Stimulated activated memory B cell treated with anti-CD40 and anti-IgM and Interleukin-4, amounts not matched to agents 10 μg/mL and 1 μg/mL and 100 μg/mL, for 72 hours (primary cell): ENCODE measurements around the gene THSD4.

Experiments used
- ATAC-seq: fragments of 150-1000 bp; cut with Tn5 transposase; 2 replicates; pipeline ENCODE4 v1.10.0; 2021
- H3K27ac Mint-ChIP-seq: one replicate; pipeline ENCODE4 v1.8.0; 2022; ENCODE audit warnings: mild to moderate bottlenecking, mixed read lengths
- H3K27me3 Mint-ChIP-seq: one replicate; pipeline ENCODE4 v1.8.0; 2022; ENCODE audit warnings: mixed read lengths
- H3K36me3 Mint-ChIP-seq: one replicate; pipeline ENCODE4 v1.8.0; 2022; ENCODE audit warnings: mixed read lengths
- H3K4me1 Mint-ChIP-seq: one replicate; pipeline ENCODE4 v1.8.0; 2022; ENCODE audit warnings: mixed read lengths
- H3K4me3 Mint-ChIP-seq: one replicate; pipeline ENCODE4 v1.8.0; 2022; ENCODE audit warnings: mild to moderate bottlenecking, moderate library complexity, mixed read lengths
- H3K9me3 Mint-ChIP-seq: one replicate; pipeline ENCODE4 v1.8.0; 2022; ENCODE audit warnings: mixed read lengths

The THSD4 gene

DNA sequence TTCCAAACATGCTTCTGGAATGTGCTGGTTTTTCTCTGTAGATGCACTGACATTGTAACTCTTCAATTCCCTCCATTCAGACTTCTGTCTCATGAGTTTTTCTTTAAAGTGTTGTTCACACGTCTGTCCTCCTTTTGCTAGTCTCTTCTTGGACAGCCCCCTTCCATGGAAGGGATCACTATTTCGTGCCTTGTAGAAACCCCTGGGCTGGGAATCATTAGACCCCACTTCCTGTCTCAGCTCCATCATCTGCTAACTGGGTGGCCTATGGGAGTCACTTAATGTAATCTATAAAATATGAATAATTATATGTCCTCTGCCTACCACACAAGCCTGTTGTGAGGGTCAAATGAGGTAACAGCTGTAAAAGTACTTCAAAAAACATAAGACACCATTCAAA lies 110.6 kb downstream of the THSD4 start:
- Mint-ChIP-seq H3K4me1 (no peaks in the 10 kb centered on the region), H3K9me3 (peaks cover 6% of the 10 kb centered on the region), H3K27ac (no peak overlapping the region), H3K4me3 (no peak overlapping the region), H3K36me3 (no peaks in the 10 kb centered on the region), H3K27me3 (no peaks in the 10 kb centered on the region)
- ATAC-seq: no peak

DNA sequence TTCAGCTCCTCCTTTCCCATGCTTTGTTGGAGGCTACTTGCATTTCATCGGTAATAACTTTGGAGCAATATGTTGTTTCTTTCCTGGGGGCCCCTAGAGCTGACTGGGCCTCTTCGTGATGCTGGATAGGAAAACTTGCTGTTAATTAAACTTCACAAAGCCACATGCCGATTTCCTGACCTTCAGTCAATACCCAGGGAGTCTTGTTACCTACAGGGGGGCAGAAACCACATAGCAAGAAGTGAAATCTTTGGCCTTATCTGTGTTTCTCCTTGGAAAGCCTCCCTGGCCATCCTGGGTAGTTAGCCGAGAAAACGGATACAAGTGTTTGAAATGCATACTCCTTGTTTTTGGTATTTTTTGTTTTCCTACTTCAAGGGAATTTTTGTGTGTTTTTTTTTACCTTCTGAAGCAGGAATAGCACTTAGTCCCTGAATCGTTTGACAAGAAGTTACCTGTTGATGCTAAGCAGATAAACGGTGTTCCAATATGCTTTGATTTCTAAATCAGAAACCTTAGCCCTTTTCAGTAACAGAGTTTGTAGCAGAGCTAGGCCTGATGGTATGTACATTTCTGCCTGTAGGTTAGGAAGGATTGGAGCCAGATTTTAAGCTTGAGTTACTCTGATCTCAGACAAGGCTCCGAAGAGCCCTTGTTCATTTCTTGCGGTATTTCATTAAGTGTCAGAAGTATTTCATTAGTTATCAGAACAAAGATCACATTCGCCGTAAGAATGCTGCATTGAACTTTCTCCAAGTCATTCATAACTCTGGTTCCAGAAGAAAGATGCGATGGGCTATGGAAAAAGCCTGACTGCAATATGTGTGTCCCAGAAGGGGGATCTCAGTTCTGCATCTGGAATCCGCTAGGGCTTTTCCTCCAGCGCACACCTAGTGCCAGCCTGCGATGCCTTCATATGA lies 111.5 kb downstream of the THSD4 start:
- no peaks in the 10 kb centered on the region for H3K27me3 Mint-ChIP-seq
- no peak overlapping the region for H3K4me3 Mint-ChIP-seq
- H3K27ac Mint-ChIP-seq: no peak overlapping the region
- H3K9me3 Mint-ChIP-seq: peaks cover 3% of the 10 kb centered on the region
- no peak for ATAC-seq
- no peaks in the 10 kb centered on the region for H3K4me1 Mint-ChIP-seq
- H3K36me3 Mint-ChIP-seq: no peaks in the 10 kb centered on the region

DNA sequence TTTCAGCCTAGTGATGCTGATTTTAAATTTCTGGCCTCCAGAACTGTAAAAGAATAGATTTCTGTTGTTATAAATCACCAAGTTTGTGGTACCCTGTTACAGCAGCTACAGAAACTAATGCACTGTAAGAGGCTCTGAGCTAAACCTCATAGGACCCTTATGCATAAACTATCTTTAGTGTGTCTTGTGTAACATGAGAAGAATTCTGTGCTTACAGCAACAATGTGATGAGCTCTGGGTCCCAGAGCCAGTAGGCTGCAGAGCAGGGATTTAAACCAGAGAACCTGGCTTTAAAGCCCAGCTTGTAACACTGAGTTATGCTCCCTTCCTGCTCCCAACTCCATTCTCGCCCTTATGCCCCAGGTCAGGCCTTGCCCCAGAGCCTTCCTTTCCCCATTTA lies 113.1 kb downstream of the THSD4 start:
- Mint-ChIP-seq H3K27ac (no peak overlapping the region), H3K4me3 (no peak overlapping the region), H3K9me3 (peaks cover 3% of the 10 kb centered on the region), H3K27me3 (no peaks in the 10 kb centered on the region), H3K4me1 (no peaks in the 10 kb centered on the region), H3K36me3 (no peaks in the 10 kb centered on the region)
- no peak for ATAC-seq

- H3K27me3 Mint-ChIP-seq: no peaks in the 10 kb centered on the region
- H3K27ac Mint-ChIP-seq: no peak overlapping the region
- no peak for ATAC-seq
- H3K4me3 Mint-ChIP-seq: no peak overlapping the region
- no peaks in the 10 kb centered on the region for H3K4me1 Mint-ChIP-seq
- no peaks in the 10 kb centered on the region for H3K9me3 Mint-ChIP-seq
- no peaks in the 10 kb centered on the region for H3K36me3 Mint-ChIP-seq
Observed at GRCh38 chr15:71230303-71230702, 115.0 kb downstream of the THSD4 start.

DNA sequence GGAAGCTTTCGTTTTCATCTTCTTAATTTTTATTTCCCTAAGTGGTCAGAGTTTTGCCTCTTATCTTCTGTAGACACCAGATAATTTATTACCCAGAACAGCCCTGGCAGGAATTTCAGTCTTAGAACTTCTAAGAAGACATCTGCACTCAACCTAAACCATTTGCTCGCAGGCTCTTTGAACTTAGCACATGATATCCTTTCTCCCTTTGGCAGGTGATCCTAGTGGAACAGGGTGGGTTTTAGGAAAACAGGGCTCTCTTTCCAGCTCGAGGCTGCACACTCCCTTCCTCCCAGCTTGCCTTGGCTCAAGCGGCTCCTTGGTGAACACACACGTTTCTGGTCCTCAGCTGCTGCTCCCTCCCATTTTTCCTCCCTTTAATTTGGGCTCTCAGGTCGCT lies 116.5 kb downstream of the THSD4 start:
- peaks cover 13% of the 10 kb centered on the region for H3K27me3 Mint-ChIP-seq
- H3K4me3 Mint-ChIP-seq: no peak overlapping the region
- H3K36me3 Mint-ChIP-seq: no peaks in the 10 kb centered on the region
- no peaks in the 10 kb centered on the region for H3K9me3 Mint-ChIP-seq
- no peaks in the 10 kb centered on the region for H3K4me1 Mint-ChIP-seq
- H3K27ac Mint-ChIP-seq: no peak overlapping the region
- no peak for ATAC-seq

DNA sequence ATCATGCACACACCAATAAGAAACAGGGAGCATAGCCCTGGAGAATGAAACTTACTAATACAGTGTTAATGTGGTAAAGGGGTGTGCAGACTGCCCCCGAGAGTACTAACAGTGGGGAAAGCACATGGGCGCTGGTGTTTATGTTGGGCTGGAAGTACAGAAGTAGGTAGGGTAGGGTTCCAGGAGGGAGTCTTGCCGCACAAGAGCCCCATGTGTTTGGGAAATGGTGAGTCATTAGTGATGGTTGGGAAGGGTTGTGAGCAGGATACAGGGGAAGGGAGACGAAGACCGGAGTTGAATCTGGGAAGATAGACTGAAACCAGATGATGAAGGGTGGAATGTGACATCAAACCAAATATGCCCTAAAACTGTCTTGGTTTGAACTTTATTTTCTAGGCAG lies 117.1 kb downstream of the THSD4 start:
- no peaks in the 10 kb centered on the region for H3K4me1 Mint-ChIP-seq
- no peaks in the 10 kb centered on the region for H3K36me3 Mint-ChIP-seq
- H3K27me3 Mint-ChIP-seq: peaks cover 19% of the 10 kb centered on the region
- no peak for ATAC-seq
- no peak overlapping the region for H3K27ac Mint-ChIP-seq
- H3K4me3 Mint-ChIP-seq: no peak overlapping the region
- no peaks in the 10 kb centered on the region for H3K9me3 Mint-ChIP-seq

- Mint-ChIP-seq H3K36me3 (no peaks in the 10 kb centered on the region), H3K4me1 (no peaks in the 10 kb centered on the region)
- ATAC-seq: no peak
Observed at GRCh38 chr15:71237456-71238188, 122.4 kb downstream of the THSD4 start.

DNA sequence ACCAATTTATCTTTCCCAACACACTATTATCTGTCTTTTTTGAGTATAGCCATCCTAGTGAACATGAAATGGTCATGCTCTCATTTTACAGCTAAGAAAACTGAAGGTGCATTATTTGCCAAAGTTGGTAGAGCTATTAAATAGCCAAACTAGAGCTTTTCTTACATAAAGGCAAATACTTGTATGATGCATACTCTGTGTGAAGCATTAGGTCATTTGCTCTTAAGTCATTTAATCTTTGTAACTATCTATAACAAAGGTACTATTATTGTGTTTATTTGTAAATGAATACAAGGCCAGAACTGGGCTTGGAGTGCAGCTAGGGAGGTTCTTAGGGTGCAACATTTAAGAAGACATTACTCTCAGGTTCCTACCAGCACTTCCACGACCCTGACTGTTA lies 123.7 kb downstream of the THSD4 start:
- Mint-ChIP-seq H3K27ac (no peak overlapping the region), H3K9me3 (no peaks in the 10 kb centered on the region), H3K4me3 (no peak overlapping the region), H3K4me1 (no peaks in the 10 kb centered on the region), H3K27me3 (peaks cover 25% of the 10 kb centered on the region), H3K36me3 (no peaks in the 10 kb centered on the region)
- ATAC-seq: no peak

More at GRCh38 chr15:71237456-71238188, 122.4 kb downstream of the THSD4 start:
- Mint-ChIP-seq H3K9me3 (no peaks in the 10 kb centered on the region), H3K27ac (no peak overlapping the region), H3K27me3 (peaks cover 25% of the 10 kb centered on the region), H3K4me3 (no peak overlapping the region)

DNA sequence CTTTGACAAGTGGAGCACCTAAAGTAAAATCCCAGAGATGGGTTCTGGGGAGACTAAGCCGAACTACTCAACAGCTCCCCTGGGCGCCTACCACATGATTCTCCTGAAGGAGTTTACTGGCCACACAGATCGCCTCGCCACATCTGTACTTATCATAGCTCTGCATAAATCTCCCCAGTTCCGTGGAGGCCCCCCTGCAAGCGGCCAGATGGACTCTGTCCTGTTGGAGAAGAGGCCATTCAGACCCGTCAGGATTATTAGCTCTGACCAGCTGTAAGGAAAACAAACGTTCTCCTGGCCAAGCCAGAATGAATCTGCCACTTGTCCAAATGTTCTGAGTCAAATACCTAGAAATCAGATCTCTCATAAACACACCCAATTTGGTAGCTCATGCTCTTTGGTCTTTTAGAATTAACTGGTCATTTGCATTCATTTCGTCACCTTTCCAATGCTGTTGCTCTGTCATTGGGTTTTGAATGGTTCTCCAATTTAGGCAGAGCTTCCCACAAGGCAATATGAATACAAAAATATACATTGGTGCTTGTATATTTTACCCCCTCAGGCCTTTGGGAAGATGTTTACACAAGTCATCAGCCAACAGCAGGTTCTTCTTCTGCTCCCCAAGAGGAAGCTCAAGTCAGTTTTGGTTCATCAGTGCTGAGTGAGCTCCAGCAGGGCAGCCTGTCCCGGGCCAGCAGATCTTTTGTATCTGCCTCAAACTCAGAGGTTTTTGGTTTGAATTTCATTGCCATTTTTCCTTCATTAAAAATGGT lies 124.5 kb downstream of the THSD4 start:
- H3K36me3 Mint-ChIP-seq: no peaks in the 10 kb centered on the region
- no peak for ATAC-seq
- peaks cover 25% of the 10 kb centered on the region for H3K27me3 Mint-ChIP-seq
- H3K9me3 Mint-ChIP-seq: no peaks in the 10 kb centered on the region
- H3K4me1 Mint-ChIP-seq: no peaks in the 10 kb centered on the region
- H3K27ac Mint-ChIP-seq: no peak overlapping the region
- no peak overlapping the region for H3K4me3 Mint-ChIP-seq

GRCh38 chr15:71242292-71242691 lies 127.0 kb downstream of the THSD4 start:
- H3K36me3 Mint-ChIP-seq: no peaks in the 10 kb centered on the region
- H3K27me3 Mint-ChIP-seq: peaks cover 7% of the 10 kb centered on the region
- no peak overlapping the region for H3K27ac Mint-ChIP-seq
- ATAC-seq: no peak
- H3K9me3 Mint-ChIP-seq: no peaks in the 10 kb centered on the region
- no peaks in the 10 kb centered on the region for H3K4me1 Mint-ChIP-seq
- H3K4me3 Mint-ChIP-seq: no peak overlapping the region

GRCh38 chr15:71244250-71244649 lies 129.0 kb downstream of the THSD4 start:
- H3K36me3 Mint-ChIP-seq: no peaks in the 10 kb centered on the region
- H3K9me3 Mint-ChIP-seq: no peaks in the 10 kb centered on the region
- no peak for ATAC-seq
- no peaks in the 10 kb centered on the region for H3K4me1 Mint-ChIP-seq
- H3K27ac Mint-ChIP-seq: no peak overlapping the region
- no peaks in the 10 kb centered on the region for H3K27me3 Mint-ChIP-seq
- H3K4me3 Mint-ChIP-seq: no peak overlapping the region

- Mint-ChIP-seq H3K4me3 (no peak overlapping the region), H3K4me1 (no peaks in the 10 kb centered on the region), H3K9me3 (no peaks in the 10 kb centered on the region), H3K36me3 (no peaks in the 10 kb centered on the region), H3K27me3 (no peaks in the 10 kb centered on the region), H3K27ac (no peak overlapping the region)
- ATAC-seq: no peak
Observed at GRCh38 chr15:71245588-71245987, 130.3 kb downstream of the THSD4 start.

DNA sequence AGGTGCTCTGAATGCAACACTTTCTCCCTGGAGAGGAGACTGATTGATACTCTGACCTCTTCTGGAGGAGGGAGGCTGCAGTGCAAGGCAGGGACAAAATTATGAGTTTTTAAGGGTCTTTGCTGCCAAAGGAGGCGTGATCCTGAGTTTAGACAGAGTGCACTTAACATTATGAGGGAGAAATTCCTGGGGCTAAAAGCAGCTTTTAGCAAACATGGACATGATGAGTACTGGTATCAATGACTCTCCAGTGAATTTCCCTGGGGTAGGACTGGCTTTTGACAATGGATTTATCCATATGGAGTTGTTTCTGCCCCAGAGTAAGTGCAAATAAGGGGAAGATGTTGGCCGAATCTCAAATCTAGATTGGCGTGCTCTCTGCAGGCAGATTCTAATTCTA lies 133.1 kb downstream of the THSD4 start:
- ATAC-seq: no peak
- no peaks in the 10 kb centered on the region for H3K27me3 Mint-ChIP-seq
- H3K36me3 Mint-ChIP-seq: no peaks in the 10 kb centered on the region
- no peak overlapping the region for H3K27ac Mint-ChIP-seq
- no peaks in the 10 kb centered on the region for H3K4me1 Mint-ChIP-seq
- H3K9me3 Mint-ChIP-seq: no peaks in the 10 kb centered on the region
- H3K4me3 Mint-ChIP-seq: no peak overlapping the region

- no peaks in the 10 kb centered on the region for H3K27me3 Mint-ChIP-seq
- no peak overlapping the region for H3K27ac Mint-ChIP-seq
- no peaks in the 10 kb centered on the region for H3K4me1 Mint-ChIP-seq
- ATAC-seq: no peak
- H3K4me3 Mint-ChIP-seq: no peak overlapping the region
- no peaks in the 10 kb centered on the region for H3K9me3 Mint-ChIP-seq
- no peaks in the 10 kb centered on the region for H3K36me3 Mint-ChIP-seq
Observed at GRCh38 chr15:71249986-71250385, 134.7 kb downstream of the THSD4 start.

DNA sequence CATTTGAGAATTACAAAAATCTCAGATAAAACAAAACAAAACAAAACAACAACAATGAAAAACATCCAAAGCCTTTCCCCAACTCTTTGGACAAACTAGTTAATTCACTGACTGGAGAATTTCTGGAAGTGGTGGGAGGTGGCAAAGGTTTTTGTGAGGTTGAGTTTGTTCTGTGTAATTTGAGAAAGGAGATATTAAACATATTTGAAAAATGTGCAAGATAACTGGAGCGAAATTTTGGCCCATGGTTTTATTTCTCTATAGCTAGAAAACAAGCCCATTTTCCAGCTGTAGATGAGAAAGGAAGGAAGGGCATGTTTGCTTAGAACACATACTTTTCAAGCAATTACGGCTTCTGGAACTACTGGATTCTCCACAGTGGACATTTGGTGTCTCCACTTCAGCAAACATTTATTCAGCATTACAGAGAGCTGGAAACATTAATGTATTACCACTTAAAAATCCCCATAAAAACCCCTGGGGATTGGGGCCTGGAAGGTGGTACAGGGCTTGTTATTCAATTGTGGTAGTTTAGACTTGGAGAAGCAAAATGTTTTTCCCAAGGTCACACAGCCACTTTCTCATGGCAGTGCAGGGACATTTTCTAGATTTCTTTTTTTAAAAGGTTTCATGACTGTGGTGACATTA lies 135.8 kb downstream of the THSD4 start:
- H3K4me3 Mint-ChIP-seq: no peak overlapping the region
- no peaks in the 10 kb centered on the region for H3K9me3 Mint-ChIP-seq

More for the DNA sequence above, 135.8 kb downstream of the THSD4 start:
- Mint-ChIP-seq H3K27me3 (no peaks in the 10 kb centered on the region), H3K4me1 (no peaks in the 10 kb centered on the region), H3K27ac (no peak overlapping the region), H3K36me3 (no peaks in the 10 kb centered on the region)
- no peak for ATAC-seq
